ENCODE data around the gene HDAC8. TPM values are rescaled to one million over a fixed set of nuclear protein-coding genes. Genes with fewer than 3 reads are reported as not detected.
"Not testable (repeated sequence)": the region's sequence is repeated elsewhere in the genome, so short reads cannot be mapped to it uniquely, and the experiment has no call there.

The HDAC8 gene
- total and polyA plus RNA-seq, 8 donors, result 28.7 to 49.5 (median 39.6) TPM

DNA sequence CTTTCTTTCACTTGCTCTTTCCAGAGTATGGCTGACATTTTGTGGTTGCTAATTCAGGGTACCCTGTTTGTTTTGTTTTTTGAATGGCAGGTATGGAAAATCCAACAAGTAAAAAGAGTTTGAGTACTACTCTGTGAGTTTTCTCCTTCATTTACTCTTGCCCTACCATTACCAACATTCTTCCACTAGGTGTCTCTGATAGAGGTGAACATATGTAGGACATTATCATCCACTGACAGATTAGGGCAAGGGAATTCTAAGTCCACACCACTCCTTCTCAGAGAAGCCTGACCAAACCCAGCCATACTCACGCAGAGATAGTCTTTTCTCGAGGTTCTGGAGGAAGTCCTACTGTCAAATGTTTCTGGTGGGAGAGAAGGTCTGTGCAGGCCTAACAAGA lies 36.7 kb upstream of the HDAC8 start:
- no peak for DNase-seq
- H3K4me3 ChIP-seq, result no peak overlapping the region
- no peak for ATAC-seq

DNA sequence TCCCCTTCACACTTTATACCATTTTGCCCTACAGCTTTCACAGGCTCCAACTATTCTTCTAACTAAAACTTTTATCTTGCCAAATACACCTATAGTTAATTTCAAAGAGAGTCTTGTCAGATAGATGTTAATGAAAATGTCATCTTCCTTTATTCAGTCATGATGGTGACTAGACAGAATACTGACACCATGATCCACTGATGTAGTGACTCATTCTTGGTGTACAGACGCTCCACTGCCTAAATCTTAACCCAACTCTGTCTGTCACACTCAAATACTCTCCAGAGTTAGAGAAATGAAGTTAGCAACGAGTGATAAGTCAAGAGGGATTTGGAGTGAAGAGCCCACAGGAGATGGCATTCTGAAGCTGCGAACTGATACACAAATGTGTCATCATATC lies 32.1 kb upstream of the HDAC8 start:
- H3K27me3 ChIP-seq, result no peaks in the 10 kb centered on the region
- H3K27ac ChIP-seq, result no peak overlapping the region
- ATAC-seq (no peak), DNase-seq (no peak)
- intact Hi-C loops (cut with DNase I), result no loop called here
- H3K4me3 ChIP-seq, result no peak overlapping the region
- no peaks in the 10 kb centered on the region for H3K4me1 ChIP-seq
- no peaks in the 10 kb centered on the region for H3K9me3 ChIP-seq
- H3K36me3 ChIP-seq, result no peaks in the 10 kb centered on the region
- TF ChIP-seq, protein P1, sequence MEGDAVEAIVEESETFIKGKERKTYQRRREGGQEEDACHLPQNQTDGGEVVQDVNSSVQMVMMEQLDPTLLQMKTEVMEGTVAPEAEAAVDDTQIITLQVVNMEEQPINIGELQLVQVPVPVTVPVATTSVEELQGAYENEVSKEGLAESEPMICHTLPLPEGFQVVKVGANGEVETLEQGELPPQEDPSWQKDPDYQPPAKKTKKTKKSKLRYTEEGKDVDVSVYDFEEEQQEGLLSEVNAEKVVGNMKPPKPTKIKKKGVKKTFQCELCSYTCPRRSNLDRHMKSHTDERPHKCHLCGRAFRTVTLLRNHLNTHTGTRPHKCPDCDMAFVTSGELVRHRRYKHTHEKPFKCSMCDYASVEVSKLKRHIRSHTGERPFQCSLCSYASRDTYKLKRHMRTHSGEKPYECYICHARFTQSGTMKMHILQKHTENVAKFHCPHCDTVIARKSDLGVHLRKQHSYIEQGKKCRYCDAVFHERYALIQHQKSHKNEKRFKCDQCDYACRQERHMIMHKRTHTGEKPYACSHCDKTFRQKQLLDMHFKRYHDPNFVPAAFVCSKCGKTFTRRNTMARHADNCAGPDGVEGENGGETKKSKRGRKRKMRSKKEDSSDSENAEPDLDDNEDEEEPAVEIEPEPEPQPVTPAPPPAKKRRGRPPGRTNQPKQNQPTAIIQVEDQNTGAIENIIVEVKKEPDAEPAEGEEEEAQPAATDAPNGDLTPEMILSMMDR (IDR thresholded peaks at IDR 0.05), result no peak

More for the DNA sequence above, 36.7 kb upstream of the HDAC8 start:
- no peaks in the 10 kb centered on the region for H3K36me3 ChIP-seq
- no peaks in the 10 kb centered on the region for H3K9me3 ChIP-seq
- intact Hi-C loops (cut with DNase I), result no loop called here
- TF ChIP-seq, protein P1 (IDR thresholded peaks at IDR 0.05), result no peak
- no peak overlapping the region for H3K27ac ChIP-seq
- no peaks in the 10 kb centered on the region for H3K4me1 ChIP-seq
- no peaks in the 10 kb centered on the region for H3K27me3 ChIP-seq

DNA sequence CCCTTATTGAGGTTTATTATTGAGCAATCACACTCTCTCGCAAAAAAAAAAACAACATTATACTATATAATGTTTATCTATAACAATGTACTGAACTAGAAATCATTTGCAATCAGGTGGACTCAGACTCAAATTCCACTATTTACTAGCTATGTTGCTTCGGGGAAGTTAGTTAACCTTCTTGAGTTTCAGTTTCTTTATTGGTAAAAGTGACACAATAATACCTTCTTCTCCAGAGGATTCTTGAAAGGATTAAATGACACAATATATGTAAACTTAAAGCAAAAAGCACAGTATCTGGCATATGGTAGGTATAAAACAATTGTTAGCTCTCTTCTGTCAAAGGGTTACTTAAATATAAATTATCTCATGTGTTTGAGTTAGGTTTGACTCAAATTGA lies 31.5 kb upstream of the HDAC8 start:
- H3K4me3 ChIP-seq, result no peak overlapping the region
- intact Hi-C loops (cut with DNase I), result no loop called here
- TF ChIP-seq, protein P1 (IDR thresholded peaks at IDR 0.05), result no peak
- no peaks in the 10 kb centered on the region for H3K27me3 ChIP-seq
- no peak for ATAC-seq
- no peaks in the 10 kb centered on the region for H3K9me3 ChIP-seq
- no peak for DNase-seq
- no peaks in the 10 kb centered on the region for H3K4me1 ChIP-seq
- no peak overlapping the region for H3K27ac ChIP-seq
- H3K36me3 ChIP-seq, result no peaks in the 10 kb centered on the region

DNA sequence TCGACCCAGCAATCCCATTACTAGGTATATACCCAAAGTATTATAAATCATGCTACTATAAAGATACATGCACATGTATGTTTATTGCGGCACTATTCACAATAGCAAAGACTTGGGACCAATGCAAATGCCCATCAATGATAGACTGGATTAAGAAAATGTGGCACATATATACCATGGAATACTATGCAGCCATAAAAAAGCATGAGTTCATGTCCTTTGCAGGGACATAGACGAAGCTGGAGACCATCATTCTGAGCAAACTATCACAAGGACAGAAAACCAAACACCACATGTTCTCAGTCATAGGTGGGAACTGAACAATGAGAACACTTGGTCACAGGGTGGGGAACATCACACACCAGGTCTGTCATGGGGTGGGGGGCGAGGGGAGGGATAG lies 18.4 kb upstream of the HDAC8 start:
- H3K27ac ChIP-seq; H3K36me3 ChIP-seq; H3K4me1 ChIP-seq; H3K9me3 ChIP-seq; intact Hi-C loops (cut with DNase I); H3K4me3 ChIP-seq; H3K27me3 ChIP-seq; ATAC-seq; DNase-seq: not testable (repeated sequence)

DNA sequence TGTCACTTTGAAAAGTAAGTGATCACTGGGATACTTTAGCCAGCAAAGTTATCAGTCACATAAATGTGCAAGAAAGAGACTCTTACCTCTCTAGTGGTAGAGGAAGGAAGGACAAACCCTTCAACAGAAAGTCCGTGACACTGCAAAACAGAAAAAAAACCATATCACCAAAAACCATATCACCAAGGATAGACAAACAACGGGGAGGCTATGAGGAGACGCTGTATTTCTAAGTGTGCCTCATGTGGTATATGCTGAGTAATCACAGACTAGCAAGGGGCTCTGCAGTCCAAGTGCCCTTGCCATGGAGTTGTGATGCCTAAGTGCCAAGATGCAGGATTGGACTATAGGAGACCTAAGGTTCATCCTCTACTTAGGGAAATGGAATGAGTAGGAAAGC lies 11.5 kb upstream of the HDAC8 start:
- no peak for ATAC-seq

More for the DNA sequence above, 11.5 kb upstream of the HDAC8 start:
- Histone ChIP-seq H3K9me3 (no peaks in the 10 kb centered on the region), H3K27me3 (no peaks in the 10 kb centered on the region), H3K4me1 (no peaks in the 10 kb centered on the region), H3K27ac (no peak overlapping the region), H3K36me3 (no peaks in the 10 kb centered on the region), H3K4me3 (no peak overlapping the region)
- TF ChIP-seq, protein P1 (IDR thresholded peaks at IDR 0.05), result no peak
- intact Hi-C loops (cut with DNase I), result no loop called here
- DNase-seq, result no peak

Measured in left lung (tissue), 10 donors.